ENCODE measurements around the gene USP24. TPM values are rescaled to one million over a fixed set of nuclear protein-coding genes. Genes with fewer than 3 reads are reported as not detected.
A peak's percentile ranks its signal among the peaks of the same experiment; 100 is the strongest.

USP24 gene
- polyA plus RNA-seq, 1 donor (not counting 4 experiments of a cell fraction or from before 2014, with no cell fraction given): 22.5 TPM

DNA sequence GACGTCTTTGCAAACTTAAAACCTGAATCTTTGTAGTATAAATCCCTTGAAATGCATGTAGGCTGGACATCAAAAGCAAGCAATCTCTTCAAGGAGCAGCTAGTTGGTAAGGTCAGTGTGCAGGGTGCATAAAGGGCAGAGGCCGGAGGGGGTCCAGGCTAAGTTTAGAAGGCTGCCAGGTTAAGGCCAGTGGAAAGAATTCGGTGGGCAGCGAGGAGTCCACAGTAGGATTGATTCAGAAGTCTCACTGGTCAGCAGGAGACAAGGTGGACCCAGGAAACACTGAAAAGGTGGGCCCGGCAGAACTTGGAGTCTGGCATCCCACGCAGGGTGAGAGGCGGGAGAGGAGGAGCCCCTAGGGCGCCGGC, 176.2 kb downstream of the USP24 start:
- H3K36me3 ChIP-seq (ENCODE audit: control insufficient read depth in 2 of 2, extremely low read depth in 1 of 2, insufficient read depth in 2 of 2, low read length in 2 of 2): peaks cover 2% of the 10 kb centered on the region in 2 experiments
- peak overlapping the region; percentile 67 for H3K4me2 ChIP-seq (ENCODE audit: control insufficient read depth, extremely low read depth, insufficient read depth, low read depth, low read length)
- peaks cover 51% of the 10 kb centered on the region for H3K79me2 ChIP-seq (ENCODE audit: control insufficient read depth, insufficient read depth, low read length)
- H4K20me1 ChIP-seq (ENCODE audit: control insufficient read depth, extremely low read depth, insufficient read depth, low read length): peaks cover 29% of the 10 kb centered on the region
- TF ChIP-seq, protein P1, sequence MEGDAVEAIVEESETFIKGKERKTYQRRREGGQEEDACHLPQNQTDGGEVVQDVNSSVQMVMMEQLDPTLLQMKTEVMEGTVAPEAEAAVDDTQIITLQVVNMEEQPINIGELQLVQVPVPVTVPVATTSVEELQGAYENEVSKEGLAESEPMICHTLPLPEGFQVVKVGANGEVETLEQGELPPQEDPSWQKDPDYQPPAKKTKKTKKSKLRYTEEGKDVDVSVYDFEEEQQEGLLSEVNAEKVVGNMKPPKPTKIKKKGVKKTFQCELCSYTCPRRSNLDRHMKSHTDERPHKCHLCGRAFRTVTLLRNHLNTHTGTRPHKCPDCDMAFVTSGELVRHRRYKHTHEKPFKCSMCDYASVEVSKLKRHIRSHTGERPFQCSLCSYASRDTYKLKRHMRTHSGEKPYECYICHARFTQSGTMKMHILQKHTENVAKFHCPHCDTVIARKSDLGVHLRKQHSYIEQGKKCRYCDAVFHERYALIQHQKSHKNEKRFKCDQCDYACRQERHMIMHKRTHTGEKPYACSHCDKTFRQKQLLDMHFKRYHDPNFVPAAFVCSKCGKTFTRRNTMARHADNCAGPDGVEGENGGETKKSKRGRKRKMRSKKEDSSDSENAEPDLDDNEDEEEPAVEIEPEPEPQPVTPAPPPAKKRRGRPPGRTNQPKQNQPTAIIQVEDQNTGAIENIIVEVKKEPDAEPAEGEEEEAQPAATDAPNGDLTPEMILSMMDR (optimal IDR thresholded peaks at IDR 0.05 in 1 of 3, IDR thresholded peaks at IDR 0.05 in 1 of 3, conservative IDR thresholded peaks at IDR 0.05 in 1 of 3; ENCODE audit: extremely low read depth in 1 of 3, insufficient read depth in 2 of 3, low read length in 3 of 3): no peak
- no peak for TF ChIP-seq EZH2 (IDR thresholded peaks at IDR 0.05; ENCODE audit: low read length)
- H3K4me1 ChIP-seq (ENCODE audit: control insufficient read depth, extremely low read depth, insufficient read depth, low read length): peaks cover 39% of the 10 kb centered on the region
- DNase-seq (ENCODE audit: low read depth, low spot score) (no peak), FAIRE-seq (peak; percentile 5)
- H3K9me3 ChIP-seq (ENCODE audit: control insufficient read depth, low read depth, low read length): no peaks in the 10 kb centered on the region
- H3K4me3 ChIP-seq (ENCODE audit: control insufficient read depth in 2 of 3, extremely low read depth in 1 of 3, insufficient read depth in 2 of 3, low read depth in 1 of 3, low read length in 3 of 3): peak overlapping the region; percentile 29 to 81 (median 79)
- no peaks in the 10 kb centered on the region for H3K27me3 ChIP-seq (ENCODE audit: control insufficient read depth, extremely low read depth, insufficient read depth, low read length)
- dilution Hi-C loops (cut with MboI; ENCODE audit: extremely low pct_ligation_motif_present, low sequenced_read_pairs): no loop called here
- peak overlapping the region; percentile 81 for H3K9ac ChIP-seq (ENCODE audit: control insufficient read depth, extremely low read depth, insufficient read depth, low read length)
- no peaks in the 10 kb centered on the region for H3K9me1 ChIP-seq (ENCODE audit: control insufficient read depth, extremely low read depth, insufficient read depth, low read length)
- H3K27ac ChIP-seq (ENCODE audit: control insufficient read depth, insufficient read depth, low read length): peak overlapping the region; percentile 77
- H2AFZ ChIP-seq (ENCODE audit: control insufficient read depth, low read length): peak overlapping the region; percentile 46

DNA sequence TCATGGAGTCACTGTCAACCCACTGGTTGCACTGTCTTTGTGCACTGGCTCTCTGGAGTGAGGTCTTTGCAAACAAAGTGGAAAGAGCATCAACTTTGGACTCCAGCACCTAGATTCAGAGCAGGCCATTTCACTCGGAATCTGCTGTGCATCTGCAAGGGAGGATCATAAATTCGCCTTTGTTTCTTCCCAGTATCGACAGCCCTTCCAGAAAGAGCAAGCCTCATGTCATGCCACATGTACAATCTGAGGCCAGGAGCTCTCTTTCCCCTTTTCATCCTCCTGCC, 176.7 kb downstream of the USP24 start:
- no peaks in the 10 kb centered on the region for H3K36me3 ChIP-seq (ENCODE audit: control insufficient read depth in 2 of 2, extremely low read depth in 1 of 2, insufficient read depth in 2 of 2, low read length in 2 of 2)
- peak overlapping the region; percentile 77 for H3K27ac ChIP-seq (ENCODE audit: control insufficient read depth, insufficient read depth, low read length)
- H3K9ac ChIP-seq (ENCODE audit: control insufficient read depth, extremely low read depth, insufficient read depth, low read length): no peak overlapping the region
- H3K4me2 ChIP-seq (ENCODE audit: control insufficient read depth, extremely low read depth, insufficient read depth, low read depth, low read length): peak overlapping the region; percentile 67
- peaks cover 35% of the 10 kb centered on the region for H3K4me1 ChIP-seq (ENCODE audit: control insufficient read depth, extremely low read depth, insufficient read depth, low read length)
- DNase-seq (ENCODE audit: low read depth, low spot score) (no peak), FAIRE-seq (peak; percentile 58)
- no peak overlapping the region for H2AFZ ChIP-seq (ENCODE audit: control insufficient read depth, low read length)
- no peak overlapping the region for H3K4me3 ChIP-seq (ENCODE audit: control insufficient read depth in 2 of 3, extremely low read depth in 1 of 3, insufficient read depth in 2 of 3, low read depth in 1 of 3, low read length in 3 of 3)
- H4K20me1 ChIP-seq (ENCODE audit: control insufficient read depth, extremely low read depth, insufficient read depth, low read length): peaks cover 24% of the 10 kb centered on the region
- dilution Hi-C loops (cut with MboI; ENCODE audit: extremely low pct_ligation_motif_present, low sequenced_read_pairs): no loop called here
- TF ChIP-seq, protein P1 (optimal IDR thresholded peaks at IDR 0.05 in 1 of 3, IDR thresholded peaks at IDR 0.05 in 1 of 3, conservative IDR thresholded peaks at IDR 0.05 in 1 of 3; ENCODE audit: extremely low read depth in 1 of 3, insufficient read depth in 2 of 3, low read length in 3 of 3): no peak
- TF ChIP-seq EZH2 (IDR thresholded peaks at IDR 0.05; ENCODE audit: low read length): no peak
- peaks cover 46% of the 10 kb centered on the region for H3K79me2 ChIP-seq (ENCODE audit: control insufficient read depth, insufficient read depth, low read length)
- H3K27me3 ChIP-seq (ENCODE audit: control insufficient read depth, extremely low read depth, insufficient read depth, low read length): no peaks in the 10 kb centered on the region
- H3K9me1 ChIP-seq (ENCODE audit: control insufficient read depth, extremely low read depth, insufficient read depth, low read length): no peaks in the 10 kb centered on the region
- no peaks in the 10 kb centered on the region for H3K9me3 ChIP-seq (ENCODE audit: control insufficient read depth, low read depth, low read length)

Data from keratinocyte (primary cell).